Trophoblast cell (in vitro differentiated cells and primary cell): ENCODE measurements around the gene RTN4RL1.

Experiments used
- DNase-seq, 2 donors: peaks; one replicate each; pipeline ENCODE4 v3.0.0-alpha.2; 2016
- H2AFZ ChIP-seq: 2 replicates; pipeline ENCODE4 v1.6.1; 2013; ENCODE audit warnings: low read length, moderate library complexity, mild to moderate bottlenecking; ENCODE audit not compliant: insufficient read depth, poor library complexity
- H2AK5ac ChIP-seq: 2 replicates; pipeline ENCODE4 v1.6.1; 2013; ENCODE audit warnings: mild to moderate bottlenecking, low read length
- H2BK120ac ChIP-seq: 2 replicates; pipeline ENCODE4 v1.6.1; 2013; ENCODE audit warnings: low read length, mild to moderate bottlenecking, moderate library complexity; ENCODE audit not compliant: insufficient read depth, poor library complexity
- H2BK12ac ChIP-seq: 2 replicates; pipeline ENCODE4 v1.6.1; 2013; ENCODE audit warnings: mild to moderate bottlenecking, low read length, moderate library complexity
- H2BK5ac ChIP-seq: 2 replicates; pipeline ENCODE4 v1.6.1; 2013; ENCODE audit warnings: low read length, low read depth, moderate library complexity, mild to moderate bottlenecking; ENCODE audit not compliant: poor library complexity
- H3K14ac ChIP-seq: 2 replicates; pipeline ENCODE4 v1.6.1; 2013; ENCODE audit warnings: mild to moderate bottlenecking, low read length
- H3K18ac ChIP-seq: 2 replicates; pipeline ENCODE4 v1.6.1; 2013; ENCODE audit warnings: mild to moderate bottlenecking, low read length
- H3K23ac ChIP-seq: 2 replicates; pipeline ENCODE4 v1.6.1; 2013; ENCODE audit warnings: low read length
- H3K27ac ChIP-seq: 2 replicates; pipeline ENCODE4 v1.5.1; 2013; ENCODE audit warnings: low read depth, mild to moderate bottlenecking, inconsistent platforms, low read length, moderate library complexity
- H3K27me3 ChIP-seq: 2 replicates; pipeline ENCODE4 v1.6.1; 2013; ENCODE audit warnings: inconsistent platforms, mild to moderate bottlenecking, low read length, moderate library complexity; ENCODE audit not compliant: insufficient read depth
- H3K36me3 ChIP-seq, 2 experiments: 1 replicate in 1 of 2; 2 replicates in 1 of 2; pipeline ENCODE4 v1.6.1; 2013; ENCODE audit warnings: low read length in 2 of 2, mild to moderate bottlenecking in 2 of 2, moderate library complexity in 1 of 2; ENCODE audit not compliant: insufficient read depth in 2 of 2, control insufficient read depth in 1 of 2
- H3K4ac ChIP-seq: 2 replicates; pipeline ENCODE4 v1.6.1; 2013; ENCODE audit warnings: low read depth, mild to moderate bottlenecking, low read length, moderate library complexity
- H3K4me1 ChIP-seq, 2 experiments: 1 replicate in 1 of 2; 2 replicates in 1 of 2; pipeline ENCODE4 v1.6.1; 2013; ENCODE audit warnings: low read length in 2 of 2, mild to moderate bottlenecking in 2 of 2, moderate library complexity in 1 of 2; ENCODE audit not compliant: insufficient read depth in 2 of 2, control insufficient read depth in 1 of 2
- H3K4me2 ChIP-seq: 2 replicates; pipeline ENCODE4 v1.6.1; 2013; ENCODE audit warnings: inconsistent platforms, mild to moderate bottlenecking, low read length, moderate library complexity
- H3K4me3 ChIP-seq: 2 replicates; pipeline ENCODE4 v1.5.1; 2013; ENCODE audit warnings: mild to moderate bottlenecking, low read depth, low read length, inconsistent platforms
- H3K79me1 ChIP-seq: one replicate; pipeline ENCODE4 v1.6.1; 2013; ENCODE audit warnings: low read length
- H3K79me2 ChIP-seq: 2 replicates; pipeline ENCODE4 v1.6.1; 2013; ENCODE audit warnings: low read length, mild to moderate bottlenecking; ENCODE audit not compliant: control insufficient read depth, insufficient read depth, poor library complexity
- H3K9ac ChIP-seq: 2 replicates; pipeline ENCODE4 v1.6.1; 2013; ENCODE audit warnings: mild to moderate bottlenecking, low read length
- H3K9me3 ChIP-seq: 2 replicates; pipeline ENCODE4 v1.6.1; 2013; ENCODE audit warnings: low read depth, mild to moderate bottlenecking, control low read depth, inconsistent platforms, low read length; ENCODE audit not compliant: insufficient read depth
- H4K12ac ChIP-seq: 2 replicates; pipeline ENCODE4 v1.6.1; 2013; ENCODE audit warnings: low read depth, mild to moderate bottlenecking, low read length, moderate library complexity
- H4K8ac ChIP-seq: 2 replicates; pipeline ENCODE4 v1.6.1; 2013; ENCODE audit warnings: low read depth, mild to moderate bottlenecking, low read length, moderate library complexity
- H4K91ac ChIP-seq: one replicate; pipeline ENCODE4 v1.6.1; 2013; ENCODE audit warnings: low read depth, mild to moderate bottlenecking, low read length, moderate library complexity
- WGBS: extraction: QIAGEN DNeasy Blood & Tissue Kit; methylation state at CpG from one replicate; pipeline ENCODE4 v1.1.7; 2013; ENCODE audit warnings: missing lambda C conversion rate; ENCODE audit not compliant: insufficient read length, insufficient coverage; ENCODE audit errors: extremely low coverage; 5-methylcytosine and 5-hydroxymethylcytosine counted together

RTN4RL1 gene

DNA sequence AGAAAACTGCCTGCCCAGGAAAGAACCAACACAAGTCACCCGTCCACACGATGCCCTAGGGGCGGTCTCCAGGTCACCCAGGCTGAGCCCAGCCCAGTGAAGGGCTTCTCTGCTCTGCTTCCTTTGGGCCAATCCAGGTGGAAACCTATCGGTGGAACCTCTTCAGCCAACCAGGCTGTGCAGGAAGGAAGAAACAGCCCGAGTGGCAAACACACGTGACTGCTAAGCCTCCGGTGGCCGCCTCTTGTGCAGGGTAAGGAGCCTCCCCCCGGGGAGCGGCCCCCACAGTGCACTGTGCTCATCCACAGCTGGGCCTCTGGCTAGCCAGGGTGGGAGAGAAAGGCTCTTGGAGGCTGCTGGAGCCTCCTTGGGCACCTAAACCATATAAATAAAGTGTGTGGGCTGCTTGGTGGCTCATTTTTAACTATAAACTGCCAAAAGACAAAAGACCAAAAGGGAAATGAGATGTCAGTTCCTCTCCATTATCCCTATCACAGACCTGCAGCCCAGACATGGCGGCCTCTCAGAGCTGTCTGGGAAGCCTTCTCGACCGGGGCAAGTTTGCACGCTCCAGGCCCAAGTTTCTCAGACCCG is 2.4 kb downstream of the RTN4RL1 start:
- H3K4me3 ChIP-seq: no peak overlapping the region
- peaks cover 55% of the 10 kb centered on the region for H3K27me3 ChIP-seq
- no peak overlapping the region for H4K8ac ChIP-seq
- H3K4ac ChIP-seq: no peak overlapping the region
- no peak overlapping the region for H2BK5ac ChIP-seq
- no peak overlapping the region for H3K4me2 ChIP-seq
- H3K36me3 ChIP-seq: no peaks in the 10 kb centered on the region
- no peak overlapping the region for H4K91ac ChIP-seq
- no peak overlapping the region for H2AFZ ChIP-seq
- peaks cover 4 to 19% of the 10 kb centered on the region in 2 experiments for H3K4me1 ChIP-seq
- no peaks in the 10 kb centered on the region for H3K79me1 ChIP-seq
- H3K79me2 ChIP-seq: no peaks in the 10 kb centered on the region
- no peak overlapping the region for H3K23ac ChIP-seq
- H2AK5ac ChIP-seq: no peak overlapping the region
- no peak overlapping the region for H2BK120ac ChIP-seq
- H3K9me3 ChIP-seq: peaks cover 6% of the 10 kb centered on the region
- H3K27ac ChIP-seq: no peak overlapping the region
- H4K12ac ChIP-seq: no peak overlapping the region
- no peak for DNase-seq
- no CpG with 5 or more reads among the region's 15 CpGs for WGBS
- H3K9ac ChIP-seq: no peak overlapping the region
- no peak overlapping the region for H3K14ac ChIP-seq
- no peak overlapping the region for H3K18ac ChIP-seq
- H2BK12ac ChIP-seq: no peak overlapping the region

GRCh38 chr17:2020721-2021120 is 4.4 kb downstream of the RTN4RL1 start:
- peaks cover 41% of the 10 kb centered on the region for H3K27me3 ChIP-seq
- H2AFZ ChIP-seq: no peak overlapping the region
- no peak overlapping the region for H4K12ac ChIP-seq
- H2BK120ac ChIP-seq: no peak overlapping the region
- H3K79me1 ChIP-seq: no peaks in the 10 kb centered on the region
- no peak overlapping the region for H4K91ac ChIP-seq
- no peak for DNase-seq
- H3K23ac ChIP-seq: no peak overlapping the region
- H3K4me2 ChIP-seq: no peak overlapping the region
- H3K9ac ChIP-seq: no peak overlapping the region
- H3K9me3 ChIP-seq: peaks cover 6% of the 10 kb centered on the region
- H3K27ac ChIP-seq: no peak overlapping the region
- H4K8ac ChIP-seq: no peak overlapping the region
- no peaks in the 10 kb centered on the region for H3K79me2 ChIP-seq
- no peaks in the 10 kb centered on the region for H3K36me3 ChIP-seq
- H3K4me1 ChIP-seq: peaks cover 4 to 18% of the 10 kb centered on the region in 2 experiments
- H3K18ac ChIP-seq: no peak overlapping the region
- H2AK5ac ChIP-seq: no peak overlapping the region
- no CpG with 5 or more reads among the region's 8 CpGs for WGBS
- H3K4me3 ChIP-seq: no peak overlapping the region
- H3K4ac ChIP-seq: no peak overlapping the region
- no peak overlapping the region for H3K14ac ChIP-seq
- no peak overlapping the region for H2BK12ac ChIP-seq
- H2BK5ac ChIP-seq: no peak overlapping the region

DNA sequence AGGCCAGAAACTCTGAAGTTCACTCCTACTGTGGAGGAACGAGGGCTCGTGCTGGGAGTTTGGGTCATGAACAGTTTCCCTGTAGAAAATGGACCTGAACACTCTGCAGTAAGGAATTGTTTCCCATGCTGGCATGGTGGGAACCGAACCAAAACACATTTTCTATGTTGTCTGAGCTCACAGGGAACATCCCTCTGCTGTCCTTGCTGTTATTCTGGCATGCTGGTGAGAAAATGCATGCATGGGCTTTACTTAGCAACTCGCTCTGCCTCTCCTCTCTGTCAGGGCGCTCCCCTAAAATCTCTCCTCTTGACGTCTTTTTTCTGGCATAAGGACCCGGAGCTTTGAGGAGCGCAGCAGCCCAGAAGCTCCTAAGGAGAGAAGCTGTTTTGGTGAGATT is 5.4 kb downstream of the RTN4RL1 start:
- no CpG with 5 or more reads among the region's 8 CpGs for WGBS
- Histone ChIP-seq H3K4me1 (peaks cover 0 to 8% of the 10 kb centered on the region in 2 experiments), H3K9ac (no peak overlapping the region), H2AK5ac (no peak overlapping the region), H3K23ac (no peak overlapping the region), H3K79me1 (no peaks in the 10 kb centered on the region), H3K18ac (no peak overlapping the region), H4K91ac (no peak overlapping the region), H3K36me3 (no peaks in the 10 kb centered on the region), H3K9me3 (peaks cover 6% of the 10 kb centered on the region), H3K27ac (no peak overlapping the region), H3K79me2 (no peaks in the 10 kb centered on the region), H4K12ac (no peak overlapping the region), H2AFZ (no peak overlapping the region), H4K8ac (no peak overlapping the region), H3K4me2 (no peak overlapping the region), H3K4ac (no peak overlapping the region), H3K27me3 (peaks cover 31% of the 10 kb centered on the region), H2BK12ac (no peak overlapping the region), H2BK120ac (no peak overlapping the region), H3K4me3 (no peak overlapping the region), H3K14ac (no peak overlapping the region), H2BK5ac (no peak overlapping the region)
- DNase-seq: no peak

- H3K18ac ChIP-seq: no peak overlapping the region
- no peak overlapping the region for H4K91ac ChIP-seq
- no peaks in the 10 kb centered on the region for H3K36me3 ChIP-seq
- H3K79me2 ChIP-seq: no peaks in the 10 kb centered on the region
- no peak for DNase-seq
- H2AK5ac ChIP-seq: no peak overlapping the region
- no peak overlapping the region for H4K8ac ChIP-seq
- H3K9me3 ChIP-seq: peaks cover 7% of the 10 kb centered on the region
- no peak overlapping the region for H3K27ac ChIP-seq
- WGBS: no CpG with 5 or more reads among the region's 24 CpGs
- H3K27me3 ChIP-seq: peaks cover 23% of the 10 kb centered on the region
- no peak overlapping the region for H2AFZ ChIP-seq
- no peak overlapping the region for H3K14ac ChIP-seq
- no peak overlapping the region for H2BK5ac ChIP-seq
- H2BK120ac ChIP-seq: no peak overlapping the region
- H3K4me3 ChIP-seq: peak overlapping the region; percentile 25
- peaks cover 0 to under 1% of the 10 kb centered on the region in 2 experiments for H3K4me1 ChIP-seq
- no peaks in the 10 kb centered on the region for H3K79me1 ChIP-seq
- H3K23ac ChIP-seq: no peak overlapping the region
- H3K9ac ChIP-seq: no peak overlapping the region
- H2BK12ac ChIP-seq: no peak overlapping the region
- no peak overlapping the region for H3K4ac ChIP-seq
- H3K4me2 ChIP-seq: no peak overlapping the region
- no peak overlapping the region for H4K12ac ChIP-seq
Observed at GRCh38 chr17:2018716-2019510, 6.2 kb downstream of the RTN4RL1 start.
